ENCODE results near the gene TGM2.
A peak's percentile ranks its signal among the peaks of the same experiment; 100 is the strongest.
"Not testable (repeated sequence)": the region's sequence is repeated elsewhere in the genome, so short reads cannot be mapped to it uniquely, and the experiment has no call there.

The TGM2 gene

DNA sequence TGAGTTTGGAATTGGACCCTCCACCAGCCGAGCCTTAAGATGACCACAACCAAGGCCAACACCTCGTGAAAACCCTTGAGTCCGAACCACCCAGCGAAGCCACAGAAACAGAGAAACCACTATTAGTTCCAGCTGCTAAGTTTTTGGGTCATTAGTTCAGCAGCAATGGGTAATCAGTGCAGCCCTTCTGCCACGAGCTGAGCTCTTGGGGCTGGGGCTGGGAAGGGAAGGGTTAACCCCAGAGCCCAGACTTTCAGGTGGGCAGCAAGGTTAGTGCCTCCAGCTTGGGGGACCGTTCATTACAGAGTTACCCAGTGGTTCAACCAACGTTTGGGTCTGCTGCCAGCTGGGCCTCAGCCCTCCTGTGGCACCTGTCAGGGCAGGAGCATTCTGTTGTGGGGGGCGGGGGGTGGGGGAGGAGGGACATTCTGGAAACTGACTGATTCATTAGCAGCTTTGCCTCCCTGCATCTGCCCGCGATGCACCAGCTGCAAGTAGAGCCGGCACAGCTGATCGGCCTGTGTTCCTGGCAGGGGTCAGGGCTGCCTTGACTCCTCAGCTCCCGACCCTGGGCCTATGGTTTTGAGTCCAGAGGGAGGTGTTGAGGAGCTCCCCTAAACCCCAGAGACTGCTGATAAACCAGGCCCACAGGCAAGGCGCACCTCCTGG is 52.7 kb downstream of the TGM2 start:
- H3K9me3 ChIP-seq (ENCODE audit: low read length): no peaks in the 10 kb centered on the region
- H3K27ac ChIP-seq (ENCODE audit: low read depth, low read length): no peak overlapping the region
- H3K36me3 ChIP-seq (ENCODE audit: insufficient read depth, low read length): no peaks in the 10 kb centered on the region
- no peaks in the 10 kb centered on the region for H3K27me3 ChIP-seq (ENCODE audit: control insufficient read depth in 1 of 2, insufficient read depth in 2 of 2, low read length in 2 of 2)
- peaks cover 29% of the 10 kb centered on the region for H3K4me1 ChIP-seq (ENCODE audit: insufficient read depth, low read length)
- no peak overlapping the region for H3K9ac ChIP-seq (ENCODE audit: low read length)
- no peak overlapping the region for H3K4me3 ChIP-seq (ENCODE audit: low read depth in 1 of 2, low read length in 2 of 2)

DNA sequence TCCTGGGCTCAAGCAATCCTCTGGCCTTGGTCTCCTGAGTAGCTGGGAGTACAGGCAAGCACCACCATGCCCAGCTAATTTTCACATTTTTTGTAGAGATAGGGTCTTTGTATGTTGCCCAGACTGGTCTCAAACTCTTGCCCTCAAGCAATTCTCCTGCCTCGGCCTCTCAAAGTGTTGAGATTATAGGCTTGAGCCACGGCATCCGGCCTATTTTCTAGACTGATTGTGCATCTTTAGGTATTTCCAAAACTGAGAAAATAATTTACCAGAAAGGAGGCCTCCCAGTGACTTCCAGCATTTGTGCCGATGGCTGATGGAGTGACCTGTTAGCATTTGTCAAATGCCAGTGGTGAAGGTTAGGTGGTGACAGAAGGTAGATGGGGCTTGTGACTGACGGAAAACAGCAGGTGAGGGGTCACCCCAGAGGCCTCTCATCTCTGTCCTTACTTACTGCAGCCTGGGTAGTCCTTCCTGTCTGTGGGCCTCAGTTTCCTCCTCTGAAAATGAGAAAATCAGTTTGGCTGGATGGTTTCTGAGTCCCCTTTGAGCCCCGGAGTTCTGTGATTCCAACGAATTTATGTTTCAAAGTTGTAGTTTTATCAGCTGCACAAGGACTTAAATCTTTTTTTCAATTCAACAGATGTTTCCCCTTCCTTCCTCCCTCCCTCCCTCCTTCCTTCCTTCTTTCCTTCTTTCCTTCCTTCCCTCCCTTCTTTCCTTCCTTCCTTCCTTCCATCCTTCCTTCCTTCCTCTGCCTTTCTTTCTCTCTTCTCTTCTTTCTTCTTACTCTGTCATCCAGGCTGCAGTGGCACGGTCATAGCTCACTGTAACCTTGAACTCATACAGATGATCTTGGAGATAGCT is 53.5 kb downstream of the TGM2 start:
- no peaks in the 10 kb centered on the region for H3K27me3 ChIP-seq (ENCODE audit: control insufficient read depth in 1 of 2, insufficient read depth in 2 of 2, low read length in 2 of 2)
- no peak overlapping the region for H3K4me3 ChIP-seq (ENCODE audit: low read depth in 1 of 2, low read length in 2 of 2)
- H3K27ac ChIP-seq (ENCODE audit: low read depth, low read length): peak overlapping the region; percentile 89
- no peak overlapping the region for H3K9ac ChIP-seq (ENCODE audit: low read length)
- no peaks in the 10 kb centered on the region for H3K9me3 ChIP-seq (ENCODE audit: low read length)
- H3K36me3 ChIP-seq (ENCODE audit: insufficient read depth, low read length): no peaks in the 10 kb centered on the region
- peaks cover 29% of the 10 kb centered on the region for H3K4me1 ChIP-seq (ENCODE audit: insufficient read depth, low read length)

DNA sequence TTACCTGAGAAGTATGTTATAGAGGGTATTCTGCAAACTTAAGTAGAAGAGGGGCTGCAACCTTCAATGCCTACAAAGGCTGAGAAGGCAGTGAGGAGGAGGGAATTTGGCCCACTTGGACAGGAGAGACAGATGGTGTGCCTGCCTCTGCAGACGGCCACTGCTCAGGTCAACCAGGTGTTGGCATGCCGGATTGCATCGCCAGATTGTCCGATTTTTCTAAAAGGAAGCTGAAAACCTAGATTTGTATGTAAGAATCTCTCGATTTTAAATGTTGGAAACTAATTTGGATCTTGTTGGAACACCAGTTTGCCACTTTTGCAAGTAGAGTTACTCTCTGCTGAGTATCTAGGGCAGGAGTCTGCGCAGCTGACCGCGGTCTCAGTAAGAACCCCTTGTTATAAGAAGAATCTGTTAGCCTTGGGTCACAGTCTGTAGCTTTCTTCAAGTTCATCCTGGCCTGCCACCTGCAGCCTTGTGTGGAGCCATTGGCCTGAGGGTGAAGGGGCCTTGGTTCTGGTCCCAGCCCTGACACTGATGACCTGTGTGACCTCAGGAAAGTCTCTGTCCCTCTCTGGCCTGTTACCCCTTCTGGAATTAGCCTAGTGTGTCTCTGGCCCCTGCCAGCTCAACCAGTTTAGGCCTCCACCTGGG is 54.4 kb downstream of the TGM2 start:
- H3K9me3 ChIP-seq (ENCODE audit: low read length): no peaks in the 10 kb centered on the region
- no peaks in the 10 kb centered on the region for H3K27me3 ChIP-seq (ENCODE audit: control insufficient read depth in 1 of 2, insufficient read depth in 2 of 2, low read length in 2 of 2)
- H3K9ac ChIP-seq (ENCODE audit: low read length): no peak overlapping the region
- H3K27ac ChIP-seq (ENCODE audit: low read depth, low read length): peak overlapping the region; percentile 89
- H3K4me1 ChIP-seq (ENCODE audit: insufficient read depth, low read length): peaks cover 29% of the 10 kb centered on the region
- no peak overlapping the region for H3K4me3 ChIP-seq (ENCODE audit: low read depth in 1 of 2, low read length in 2 of 2)
- no peaks in the 10 kb centered on the region for H3K36me3 ChIP-seq (ENCODE audit: insufficient read depth, low read length)

DNA sequence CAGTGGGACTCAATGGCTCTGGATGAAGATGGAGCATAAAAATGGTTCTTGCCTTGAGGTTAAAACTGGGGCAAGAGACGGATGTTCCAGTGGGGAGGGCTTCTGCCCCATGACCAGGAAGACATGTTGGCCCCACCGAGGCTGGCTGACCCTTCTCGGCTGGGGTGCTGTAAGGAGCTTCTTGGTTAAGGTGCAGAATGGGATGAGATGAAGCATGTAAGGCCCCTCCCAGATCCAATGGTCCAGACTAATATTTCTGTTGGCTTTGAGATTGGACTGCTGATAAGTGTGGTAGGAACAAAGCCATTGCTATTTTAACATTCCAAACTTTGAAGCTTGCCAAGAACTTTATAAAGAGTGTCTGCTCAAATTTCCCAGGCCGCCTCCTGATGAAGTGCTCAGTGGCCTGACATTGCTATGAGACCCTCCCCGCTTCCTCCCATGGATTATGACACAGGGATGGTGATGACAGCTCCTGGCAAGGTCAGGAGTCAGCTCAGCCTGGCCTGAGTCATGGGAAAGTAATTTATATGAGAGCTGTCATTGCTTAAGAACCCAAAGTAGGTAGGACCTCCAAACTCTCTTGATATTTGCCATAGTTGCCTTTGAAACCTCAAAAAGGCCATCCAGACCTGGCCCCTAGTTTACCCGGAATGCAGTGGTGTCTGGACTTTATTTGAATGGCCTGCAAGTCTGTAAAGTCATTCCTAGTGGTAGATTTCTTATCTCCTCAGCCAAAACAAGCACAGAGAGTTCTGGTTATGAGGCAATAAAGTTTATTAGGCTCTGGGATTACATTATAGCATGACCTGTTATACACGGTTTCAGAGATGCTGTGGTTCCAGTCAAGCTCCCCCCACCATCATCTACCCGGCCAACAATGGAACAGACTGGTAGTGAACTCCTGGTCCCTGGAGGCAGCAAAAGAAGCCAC is 55.2 kb downstream of the TGM2 start:
- Histone ChIP-seq H3K9ac (ENCODE audit: low read length) (no peak overlapping the region), H3K9me3 (ENCODE audit: low read length) (no peaks in the 10 kb centered on the region), H3K4me3 (ENCODE audit: low read depth in 1 of 2, low read length in 2 of 2) (no peak overlapping the region), H3K27ac (ENCODE audit: low read depth, low read length) (peak overlapping the region; percentile 89), H3K27me3 (ENCODE audit: control insufficient read depth in 1 of 2, insufficient read depth in 2 of 2, low read length in 2 of 2) (no peaks in the 10 kb centered on the region), H3K4me1 (ENCODE audit: insufficient read depth, low read length) (peaks cover 29% of the 10 kb centered on the region), H3K36me3 (ENCODE audit: insufficient read depth, low read length) (no peaks in the 10 kb centered on the region)

DNA sequence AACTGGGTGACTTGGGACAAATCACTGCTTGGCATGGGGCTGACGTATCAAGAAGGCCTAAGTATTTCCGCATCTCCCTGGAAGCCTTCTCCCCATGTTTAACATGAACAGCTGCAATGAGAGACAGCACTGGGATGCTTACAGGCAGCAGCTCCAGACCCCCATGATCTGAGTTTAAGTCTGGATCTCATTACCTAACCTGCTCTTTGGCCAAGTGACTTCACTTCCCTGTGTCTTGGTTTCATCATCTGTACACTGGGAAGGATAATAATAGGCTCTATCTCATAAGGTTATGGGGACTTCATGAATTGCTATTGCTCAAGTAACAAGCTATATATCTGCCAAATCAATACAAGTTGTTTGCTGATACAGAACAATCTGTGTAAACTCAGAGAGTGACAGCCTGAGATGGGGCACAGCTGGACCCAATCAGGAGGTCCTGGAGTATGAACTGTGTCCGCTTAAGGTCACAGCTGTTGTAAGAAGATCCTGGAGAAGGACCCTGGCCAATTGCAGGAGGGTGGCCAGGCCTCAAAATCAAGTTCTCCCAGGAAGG is 56.0 kb downstream of the TGM2 start:
- Histone ChIP-seq H3K4me3 (ENCODE audit: low read depth in 1 of 2, low read length in 2 of 2) (no peak overlapping the region), H3K9ac (ENCODE audit: low read length) (no peak overlapping the region), H3K36me3 (ENCODE audit: insufficient read depth, low read length) (no peaks in the 10 kb centered on the region), H3K4me1 (ENCODE audit: insufficient read depth, low read length) (peaks cover 29% of the 10 kb centered on the region), H3K27me3 (ENCODE audit: control insufficient read depth in 1 of 2, insufficient read depth in 2 of 2, low read length in 2 of 2) (no peaks in the 10 kb centered on the region), H3K9me3 (ENCODE audit: low read length) (no peaks in the 10 kb centered on the region), H3K27ac (ENCODE audit: low read depth, low read length) (peak overlapping the region; percentile 89)

DNA sequence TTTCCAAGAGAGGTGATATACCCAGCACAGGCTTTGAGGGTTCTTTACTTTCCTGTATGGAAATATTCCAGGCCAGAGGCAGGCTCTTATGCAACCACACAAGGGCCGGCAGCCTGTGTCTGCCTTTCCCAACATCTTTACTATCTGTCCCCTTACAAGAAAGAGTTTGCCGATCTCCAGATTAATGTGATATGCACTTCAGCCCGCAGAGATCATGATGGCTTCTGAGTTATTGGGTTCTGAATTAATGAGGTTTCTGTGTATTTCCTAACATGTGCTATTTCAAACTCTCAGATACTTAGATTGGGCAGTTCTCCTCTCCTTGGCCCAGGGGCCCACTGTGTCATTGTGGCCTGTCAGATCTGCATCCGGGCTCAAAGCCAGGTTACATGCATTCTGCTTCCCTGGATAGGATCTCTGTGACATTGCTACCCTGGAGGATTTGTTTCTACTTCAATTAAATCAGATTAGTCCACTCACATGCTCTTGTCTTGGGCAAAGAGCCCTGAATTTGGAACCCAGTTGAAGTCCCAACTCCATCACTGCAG is 56.6 kb downstream of the TGM2 start:
- Histone ChIP-seq H3K9ac (ENCODE audit: low read length) (no peak overlapping the region), H3K36me3 (ENCODE audit: insufficient read depth, low read length) (no peaks in the 10 kb centered on the region), H3K27me3 (ENCODE audit: control insufficient read depth in 1 of 2, insufficient read depth in 2 of 2, low read length in 2 of 2) (no peaks in the 10 kb centered on the region), H3K27ac (ENCODE audit: low read depth, low read length) (peak overlapping the region; percentile 89), H3K9me3 (ENCODE audit: low read length) (no peaks in the 10 kb centered on the region), H3K4me3 (ENCODE audit: low read depth in 1 of 2, low read length in 2 of 2) (no peak overlapping the region), H3K4me1 (ENCODE audit: insufficient read depth, low read length) (peaks cover 29% of the 10 kb centered on the region)

DNA sequence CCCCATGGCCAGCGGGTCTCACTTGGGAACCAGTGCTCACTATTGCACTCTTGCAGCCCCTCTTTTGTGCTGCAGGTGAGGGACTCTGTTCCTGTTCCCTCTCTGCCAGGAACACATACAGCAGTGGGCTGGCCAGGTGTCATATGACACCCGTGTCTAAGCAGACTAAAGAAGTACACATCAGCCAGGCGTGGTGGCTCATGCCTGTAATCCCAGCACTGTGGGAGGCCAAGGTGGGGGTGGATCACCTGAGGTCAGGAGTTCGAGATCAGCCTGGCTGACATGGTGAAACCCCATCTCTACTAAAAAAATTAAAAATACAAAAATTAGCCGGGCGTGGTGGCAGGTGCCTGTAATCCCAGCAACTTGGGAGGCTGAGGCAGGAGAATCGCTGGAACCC is 57.2 kb downstream of the TGM2 start:
- not testable (repeated sequence) for H3K9me3 ChIP-seq (ENCODE audit: low read length); H3K4me3 ChIP-seq (ENCODE audit: low read depth in 1 of 2, low read length in 2 of 2); H3K36me3 ChIP-seq (ENCODE audit: insufficient read depth, low read length); H3K27me3 ChIP-seq (ENCODE audit: control insufficient read depth in 1 of 2, insufficient read depth in 2 of 2, low read length in 2 of 2); H3K9ac ChIP-seq (ENCODE audit: low read length)
- Histone ChIP-seq H3K4me1 (ENCODE audit: insufficient read depth, low read length) (peaks cover 29% of the 10 kb centered on the region), H3K27ac (ENCODE audit: low read depth, low read length) (peak overlapping the region; percentile 89)

DNA sequence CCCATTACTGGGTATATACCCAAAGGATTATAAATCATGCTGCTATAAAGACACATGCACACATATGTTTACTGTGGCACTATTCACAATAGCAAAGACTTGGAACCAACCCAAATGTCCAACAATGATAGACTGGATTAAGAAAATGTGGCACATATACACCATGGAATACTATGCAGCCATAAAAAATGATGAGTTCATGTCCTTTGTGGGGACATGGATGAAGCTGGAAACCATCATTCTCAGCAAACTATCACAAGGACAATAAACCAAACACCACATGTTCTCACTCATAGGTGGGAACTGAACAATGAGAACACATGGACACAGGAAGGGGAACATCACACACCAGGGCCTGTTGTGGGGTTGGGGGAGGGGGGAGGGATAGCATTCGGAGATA is 57.7 kb downstream of the TGM2 start:
- H3K9me3 ChIP-seq (ENCODE audit: low read length); H3K4me3 ChIP-seq (ENCODE audit: low read depth in 1 of 2, low read length in 2 of 2); H3K9ac ChIP-seq (ENCODE audit: low read length); H3K27ac ChIP-seq (ENCODE audit: low read depth, low read length); H3K27me3 ChIP-seq (ENCODE audit: control insufficient read depth in 1 of 2, insufficient read depth in 2 of 2, low read length in 2 of 2); H3K36me3 ChIP-seq (ENCODE audit: insufficient read depth, low read length): not testable (repeated sequence)
- peaks cover 29% of the 10 kb centered on the region for H3K4me1 ChIP-seq (ENCODE audit: insufficient read depth, low read length)

DNA sequence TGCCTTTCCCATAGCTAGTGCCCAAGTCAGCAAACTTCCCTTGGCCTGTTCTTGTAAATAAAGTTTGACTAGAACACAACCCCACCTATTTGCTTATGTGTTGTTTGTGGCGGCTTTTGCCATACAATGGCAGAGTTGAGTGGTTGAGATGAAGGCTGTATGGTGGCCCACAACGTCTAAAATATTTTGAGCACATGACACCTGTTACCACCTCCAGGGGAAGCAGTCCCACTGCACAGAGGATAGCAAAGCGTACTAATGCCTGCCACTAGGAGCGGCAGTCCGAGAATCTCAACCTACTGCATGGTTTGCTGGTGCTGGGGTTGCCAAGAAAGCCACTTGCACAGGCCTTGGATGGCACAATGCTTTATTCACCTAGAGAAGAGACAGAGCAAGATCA is 58.6 kb downstream of the TGM2 start:
- no peak overlapping the region for H3K9ac ChIP-seq (ENCODE audit: low read length)
- H3K9me3 ChIP-seq (ENCODE audit: low read length): no peaks in the 10 kb centered on the region
- H3K27me3 ChIP-seq (ENCODE audit: control insufficient read depth in 1 of 2, insufficient read depth in 2 of 2, low read length in 2 of 2): no peaks in the 10 kb centered on the region
- H3K36me3 ChIP-seq (ENCODE audit: insufficient read depth, low read length): no peaks in the 10 kb centered on the region
- peaks cover 29% of the 10 kb centered on the region for H3K4me1 ChIP-seq (ENCODE audit: insufficient read depth, low read length)
- H3K4me3 ChIP-seq (ENCODE audit: low read depth in 1 of 2, low read length in 2 of 2): no peak overlapping the region
- H3K27ac ChIP-seq (ENCODE audit: low read depth, low read length): no peak overlapping the region

DNA sequence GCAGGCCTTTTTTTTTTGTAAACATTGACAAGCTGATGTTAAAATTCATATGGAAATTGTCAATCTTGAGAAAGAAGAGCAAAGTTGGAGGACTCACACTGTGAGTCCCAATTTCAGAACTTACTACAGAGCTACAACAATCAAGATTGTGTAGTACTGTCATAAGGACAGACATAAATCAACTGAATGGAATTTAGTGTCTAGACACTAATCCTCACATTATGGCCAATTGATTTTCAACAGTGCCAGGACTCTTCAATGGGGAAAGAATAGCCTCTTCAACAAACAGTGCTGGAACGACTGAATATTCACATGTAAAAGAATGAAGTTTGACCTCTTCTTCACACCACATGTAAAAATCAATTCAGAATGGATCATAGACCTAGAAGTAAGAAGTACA is 60.8 kb downstream of the TGM2 start:
- Histone ChIP-seq H3K36me3 (ENCODE audit: insufficient read depth, low read length) (no peaks in the 10 kb centered on the region), H3K27me3 (ENCODE audit: control insufficient read depth in 1 of 2, insufficient read depth in 2 of 2, low read length in 2 of 2) (no peaks in the 10 kb centered on the region), H3K9me3 (ENCODE audit: low read length) (no peaks in the 10 kb centered on the region), H3K27ac (ENCODE audit: low read depth, low read length) (no peak overlapping the region), H3K4me3 (ENCODE audit: low read depth in 1 of 2, low read length in 2 of 2) (no peak overlapping the region), H3K4me1 (ENCODE audit: insufficient read depth, low read length) (peaks cover 12% of the 10 kb centered on the region), H3K9ac (ENCODE audit: low read length) (no peak overlapping the region)

Data from muscle layer of colon (tissue), 2 donors.